NCI-H69 (cell line): ENCODE results near the gene SNCB.

Experiments
- DNase-seq: peaks from one replicate; lab custom pipeline; 2025; lab: John Stamatoyannopoulos, UW

Gene SNCB

GRCh38 chr5:176644294-176644693 is 14.0 kb upstream of the SNCB start:
- no peak for DNase-seq

- no peak for DNase-seq
Observed at GRCh38 chr5:176643491-176644219, 13.3 kb upstream of the SNCB start.

GRCh38 chr5:176642675-176643490 is 12.5 kb upstream of the SNCB start:
- DNase-seq, result no peak

- DNase-seq, result peak; percentile 50
Observed at GRCh38 chr5:176640616-176641015, 10.3 kb upstream of the SNCB start.

- DNase-seq, result peak; percentile 86
Observed at GRCh38 chr5:176639981-176640380, 9.6 kb upstream of the SNCB start.

- DNase-seq, result no peak
Observed at GRCh38 chr5:176639208-176639607, 8.9 kb upstream of the SNCB start.

GRCh38 chr5:176638437-176638836 is 8.1 kb upstream of the SNCB start:
- no peak for DNase-seq

GRCh38 chr5:176637556-176637955 is 7.2 kb upstream of the SNCB start:
- DNase-seq, result no peak

GRCh38 chr5:176636426-176636825 is 6.1 kb upstream of the SNCB start:
- peak; percentile 32 for DNase-seq

- no peak for DNase-seq
Observed at GRCh38 chr5:176633598-176633997, 3.3 kb upstream of the SNCB start.

- peak; percentile 49 for DNase-seq
Observed at GRCh38 chr5:176632745-176633144, 2.4 kb upstream of the SNCB start.

- peak; percentile 78 for DNase-seq
Observed at GRCh38 chr5:176631383-176632200, 1.3 kb upstream of the SNCB start.

- DNase-seq, result peak; percentile 64
Observed at GRCh38 chr5:176630681-176631222, 418 bp upstream of the SNCB start.

GRCh38 chr5:176629317-176629852 is 949 bp downstream of the SNCB start:
- no peak for DNase-seq

- no peak for DNase-seq
Observed at GRCh38 chr5:176628406-176629228, 1.7 kb downstream of the SNCB start.

GRCh38 chr5:176627582-176627981 is 2.8 kb downstream of the SNCB start:
- no peak for DNase-seq

- DNase-seq, result no peak
Observed at GRCh38 chr5:176626876-176627236, 3.5 kb downstream of the SNCB start.

GRCh38 chr5:176625966-176626875 is 4.1 kb downstream of the SNCB start:
- DNase-seq, result no peak

GRCh38 chr5:176625512-176625911 is 4.8 kb downstream of the SNCB start:
- DNase-seq, result no peak

- DNase-seq, result no peak
Observed at GRCh38 chr5:176624938-176625337, 5.4 kb downstream of the SNCB start.
